Neural cell (in vitro differentiated cells): ENCODE measurements around the gene UBAC2. TPM values are rescaled to one million over a fixed set of nuclear protein-coding genes. Genes with fewer than 3 reads are reported as not detected.

Source experiments
- H2AFZ ChIP-seq: fragments of 200-600, 300-800 bp; sonication (generic), shearing (Covaris generic); 2 replicates; pipeline ENCODE4 v1.6.0; 2014; ENCODE audit warnings: low read depth, mild to moderate bottlenecking, antibody characterized with exemption, low read length, moderate library complexity
- H3F3A ChIP-seq: fragments of 200-600 bp; shearing (Covaris generic); 2 replicates; pipeline ENCODE4 v1.6.1; 2016; ENCODE audit warnings: mild to moderate bottlenecking, moderate library complexity, mixed read lengths, antibody characterized with exemption, low read length; ENCODE audit not compliant: insufficient read depth, poor library complexity, severe bottlenecking
- H3K27ac ChIP-seq: fragments of 200-600, 300-800 bp; sonication (generic), shearing (Covaris generic); 2 replicates; pipeline ENCODE4 v1.5.1; 2014; ENCODE audit warnings: mild to moderate bottlenecking, low read length, moderate library complexity
- H3K27me3 ChIP-seq: fragments of 300-800, 200-600 bp; sonication (generic), shearing (Covaris generic); 2 replicates; pipeline ENCODE4 v1.6.0; 2014; ENCODE audit warnings: mild to moderate bottlenecking, low read depth, low read length, moderate library complexity; ENCODE audit not compliant: insufficient read depth
- H3K36me3 ChIP-seq: fragments of 300-800, 200-600 bp; sonication (generic), shearing (Covaris generic); 2 replicates; pipeline ENCODE4 v1.5.1; 2014; ENCODE audit warnings: mild to moderate bottlenecking, antibody characterized with exemption, low read length, moderate library complexity; ENCODE audit not compliant: insufficient read depth
- H3K4me2 ChIP-seq: fragments of 300-800, 200-600 bp; sonication (generic), shearing (Covaris generic); 2 replicates; pipeline ENCODE4 v1.6.0; 2014; ENCODE audit warnings: mild to moderate bottlenecking, low read length
- H3K4me3 ChIP-seq: fragments of 300-800, 200-600 bp; sonication (generic), shearing (Covaris generic); 2 replicates; pipeline ENCODE4 v1.5.1; 2014; ENCODE audit warnings: mild to moderate bottlenecking, low read length, moderate library complexity
- H3K79me2 ChIP-seq: fragments of 200-600 bp; shearing (Covaris generic); replicated peaks from 2 replicates; pipeline ENCODE4 v1.6.0; 2014; ENCODE audit warnings: mild to moderate bottlenecking, low read length, moderate library complexity; ENCODE audit not compliant: insufficient read depth
- H3K9ac ChIP-seq: fragments of 300-800, 200-600 bp; sonication (generic), shearing (Covaris generic); 2 replicates; pipeline ENCODE4 v1.6.1; 2016; ENCODE audit warnings: mild to moderate bottlenecking, low read length, mixed read lengths
- H3K9me2 ChIP-seq: fragments of 200-600 bp; shearing (Covaris generic); 2 replicates; pipeline ENCODE4 v1.6.1; 2016; ENCODE audit warnings: mild to moderate bottlenecking, low read length, mixed read lengths; ENCODE audit not compliant: insufficient read depth
- H3K9me3 ChIP-seq: fragments of 200-600, 300-800 bp; sonication (generic), shearing (Covaris generic); 2 replicates; pipeline ENCODE4 v1.6.1; 2016; ENCODE audit warnings: mild to moderate bottlenecking, mixed run types, low read length, moderate library complexity, mixed read lengths
- H4K20me1 ChIP-seq: fragments of 200-600 bp; shearing (Covaris generic); 2 replicates; pipeline ENCODE4 v1.6.1; 2016; ENCODE audit warnings: mild to moderate bottlenecking, mixed run types; ENCODE audit not compliant: insufficient read depth
- CTCF ChIP-seq: fragments of 450-650 bp; IDR thresholded peaks from 2 replicates; pipeline ENCODE4 v1.5.1; 2014; ENCODE audit warnings: antibody characterized with exemption, mild to moderate bottlenecking, moderate library complexity; ENCODE audit not compliant: poor library complexity, severe bottlenecking
- EP300 ChIP-seq: fragments of 450-650 bp; conservative IDR thresholded peaks from 2 replicates; pipeline ENCODE4 v1.6.1; 2014; ENCODE audit warnings: antibody characterized with exemption, mild to moderate bottlenecking, moderate library complexity; ENCODE audit not compliant: poor library complexity, severe bottlenecking
- EZH2 ChIP-seq: fragments of 200-600, 300-800 bp; shearing (Covaris generic), sonication (generic); IDR thresholded peaks from 2 replicates; pipeline ENCODE4 v1.6.1; 2014; ENCODE audit warnings: antibody characterized with exemption, low read length, borderline replicate concordance, mild to moderate bottlenecking; ENCODE audit not compliant: insufficient read depth, poor library complexity, severe bottlenecking
- MXI1 ChIP-seq: fragments of 450-650 bp; conservative IDR thresholded peaks from 2 replicates; pipeline ENCODE4 v1.6.1; 2014; ENCODE audit warnings: antibody characterized with exemption, mild to moderate bottlenecking; ENCODE audit not compliant: poor library complexity, severe bottlenecking
- POLR2AphosphoS5 ChIP-seq: IDR thresholded peaks from 2 replicates; pipeline ENCODE4 v1.6.1; 2012
- RAD21 ChIP-seq: fragments of 450-650 bp; conservative IDR thresholded peaks from 2 replicates; pipeline ENCODE4 v1.6.1; 2014; ENCODE audit warnings: antibody characterized with exemption, mild to moderate bottlenecking, moderate library complexity
- REST ChIP-seq: IDR thresholded peaks from 2 replicates; pipeline ENCODE4 v1.6.1; 2012; ENCODE audit warnings: borderline replicate concordance
- SMC3 ChIP-seq: fragments of 450-650 bp; conservative IDR thresholded peaks from 2 replicates; pipeline ENCODE4 v1.6.1; 2014; ENCODE audit warnings: antibody characterized with exemption, mild to moderate bottlenecking, moderate library complexity; ENCODE audit not compliant: poor library complexity
- TAF1 ChIP-seq: IDR thresholded peaks from 2 replicates; pipeline ENCODE4 v1.6.1; 2012; ENCODE audit warnings: low read depth
- polyA plus RNA-seq: library from polyadenylated mRNA; depleted of rRNA; stranded (reverse); fragments of >200 nt; gene quantifications from 2 replicates; pipeline ENCODE4 v1.2.3, GENCODE V29; 2014

The UBAC2 gene
- polyA plus RNA-seq, 1 donor from 2014 or later: 56.9 TPM

- no peaks in the 10 kb centered on the region for H3K79me2 ChIP-seq
- no peaks in the 10 kb centered on the region for H3K9me3 ChIP-seq
- no peak overlapping the region for H2AFZ ChIP-seq
- no peak for TF ChIP-seq SMC3
- TF ChIP-seq EZH2: no peak
- TF ChIP-seq CTCF: no peak
- TF ChIP-seq REST: no peak
- TF ChIP-seq TAF1: no peak
- no peak for TF ChIP-seq POLR2AphosphoS5
- no peaks in the 10 kb centered on the region for H3K9me2 ChIP-seq
- no peak overlapping the region for H3K9ac ChIP-seq
- H3K4me3 ChIP-seq: no peak overlapping the region
- H3K27ac ChIP-seq: no peak overlapping the region
- no peaks in the 10 kb centered on the region for H3K27me3 ChIP-seq
- no peaks in the 10 kb centered on the region for H3F3A ChIP-seq
- H4K20me1 ChIP-seq: no peaks in the 10 kb centered on the region
- H3K36me3 ChIP-seq: no peaks in the 10 kb centered on the region
- H3K4me2 ChIP-seq: no peak overlapping the region
These were observed 225.8 kb downstream of the UBAC2 start for GRCh38 chr13:99426426-99426825.

GRCh38 chr13:99429670-99430069 lies 229.0 kb downstream of the UBAC2 start:
- H3K79me2 ChIP-seq: no peaks in the 10 kb centered on the region
- H3K4me2 ChIP-seq: no peak overlapping the region

More at GRCh38 chr13:99429670-99430069, 229.0 kb downstream of the UBAC2 start:
- Histone ChIP-seq H3K36me3 (no peaks in the 10 kb centered on the region), H3K27me3 (no peaks in the 10 kb centered on the region), H3K9me2 (no peaks in the 10 kb centered on the region), H4K20me1 (no peaks in the 10 kb centered on the region), H3F3A (no peaks in the 10 kb centered on the region), H3K9ac (no peak overlapping the region), H3K4me3 (no peak overlapping the region), H3K9me3 (no peaks in the 10 kb centered on the region), H3K27ac (no peak overlapping the region), H2AFZ (no peak overlapping the region)
- TF ChIP-seq SMC3 (no peak), REST (no peak), EZH2 (no peak), TAF1 (no peak), MXI1 (no peak), CTCF (no peak), RAD21 (no peak), POLR2AphosphoS5 (no peak), EP300 (no peak)
